Suprapubic skin (tissue), 4 donors: ENCODE data around the gene TREH.

ENCODE experiments used
- EP300 ChIP-seq: sonication (generic); formaldehyde crosslinking; IDR thresholded peaks from one replicate; pipeline ENCODE4 v1.6.1; 2017; ENCODE audit warnings: antibody characterized with exemption
- POLR2A ChIP-seq, 2 donors: fragments of 450-650 bp; IDR thresholded peaks; one replicate each; pipeline ENCODE4 v1.6.1; 2017; ENCODE audit warnings: antibody characterized with exemption in 2 of 2, mild to moderate bottlenecking in 2 of 2, moderate library complexity in 2 of 2
- POLR2AphosphoS5 ChIP-seq, 3 donors: sonication (generic); formaldehyde crosslinking; IDR thresholded peaks; one replicate each; pipeline ENCODE4 v1.6.1; 2017; ENCODE audit warnings: antibody characterized with exemption in 3 of 3
- TF ChIP-seq, protein P1 (sequence below), 2 donors: fragments of 200-600 bp in 1 of 2; fragments of 450-650 bp in 1 of 2; sonication (generic) in 1 of 2; IDR thresholded peaks; one replicate each; pipeline ENCODE4 v1.5.1; 2016 to 2019; ENCODE audit warnings: antibody characterized with exemption in 2 of 2, mild to moderate bottlenecking in 1 of 2, moderate library complexity in 1 of 2

DNA sequence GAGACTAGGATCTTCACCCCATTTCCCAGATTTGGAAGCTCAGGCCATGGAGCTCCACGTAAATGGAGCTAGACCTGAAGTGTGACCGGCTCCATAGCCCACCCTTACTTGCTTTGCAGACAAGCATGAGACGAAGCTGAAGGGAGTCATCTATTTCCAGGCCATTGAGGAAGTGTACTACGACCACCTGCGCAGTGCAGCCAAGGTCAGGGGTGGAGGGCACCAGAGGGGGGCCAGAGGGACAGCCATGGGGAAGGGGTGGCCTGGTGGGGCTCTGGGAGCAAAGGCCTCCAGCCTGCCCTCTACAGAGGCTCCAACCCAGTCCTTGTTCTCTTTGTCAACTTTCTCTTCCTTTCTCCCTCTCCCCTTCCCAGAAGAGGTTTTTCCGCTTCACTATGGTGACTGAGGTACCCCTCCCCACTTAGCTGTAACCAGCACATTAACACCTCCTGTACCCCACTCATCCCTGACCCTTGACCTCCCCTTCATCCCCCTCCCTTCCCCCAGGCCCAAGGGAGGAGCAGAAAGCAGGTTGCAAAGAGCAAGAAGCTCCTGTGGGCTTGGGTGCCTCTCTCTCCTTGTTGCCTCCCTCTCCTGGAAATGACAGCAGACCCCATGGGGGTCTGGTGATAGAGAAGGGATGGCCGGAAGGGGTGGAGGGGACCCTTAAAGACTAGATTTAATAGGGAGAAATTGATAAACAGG is 23.8 kb downstream of the TREH start:
- TF ChIP-seq EP300 (no peak), POLR2A (IDR thresholded peaks at IDR 0.05) (no peak), POLR2AphosphoS5 (IDR thresholded peaks at IDR 0.05) (no peak)
- TF ChIP-seq, protein P1, sequence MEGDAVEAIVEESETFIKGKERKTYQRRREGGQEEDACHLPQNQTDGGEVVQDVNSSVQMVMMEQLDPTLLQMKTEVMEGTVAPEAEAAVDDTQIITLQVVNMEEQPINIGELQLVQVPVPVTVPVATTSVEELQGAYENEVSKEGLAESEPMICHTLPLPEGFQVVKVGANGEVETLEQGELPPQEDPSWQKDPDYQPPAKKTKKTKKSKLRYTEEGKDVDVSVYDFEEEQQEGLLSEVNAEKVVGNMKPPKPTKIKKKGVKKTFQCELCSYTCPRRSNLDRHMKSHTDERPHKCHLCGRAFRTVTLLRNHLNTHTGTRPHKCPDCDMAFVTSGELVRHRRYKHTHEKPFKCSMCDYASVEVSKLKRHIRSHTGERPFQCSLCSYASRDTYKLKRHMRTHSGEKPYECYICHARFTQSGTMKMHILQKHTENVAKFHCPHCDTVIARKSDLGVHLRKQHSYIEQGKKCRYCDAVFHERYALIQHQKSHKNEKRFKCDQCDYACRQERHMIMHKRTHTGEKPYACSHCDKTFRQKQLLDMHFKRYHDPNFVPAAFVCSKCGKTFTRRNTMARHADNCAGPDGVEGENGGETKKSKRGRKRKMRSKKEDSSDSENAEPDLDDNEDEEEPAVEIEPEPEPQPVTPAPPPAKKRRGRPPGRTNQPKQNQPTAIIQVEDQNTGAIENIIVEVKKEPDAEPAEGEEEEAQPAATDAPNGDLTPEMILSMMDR (IDR thresholded peaks at IDR 0.05): no peak
